PC-9 (cell line): ENCODE results near the gene ZNF563.

ENCODE experiments used
- EZH2 ChIP-seq: fragments of 200-600 bp; sonication (generic); IDR thresholded peaks from 2 replicates; pipeline ENCODE4 v1.8.0; 2017; ENCODE audit warnings: antibody characterized with exemption, low read depth
- TF ChIP-seq, protein P1 (sequence below): fragments of 200-600 bp; sonication (generic); conservative IDR thresholded peaks from 2 replicates; pipeline ENCODE4 v1.6.1; 2017; ENCODE audit warnings: mixed run types, antibody characterized with exemption, mild to moderate bottlenecking, moderate library complexity

DNA sequence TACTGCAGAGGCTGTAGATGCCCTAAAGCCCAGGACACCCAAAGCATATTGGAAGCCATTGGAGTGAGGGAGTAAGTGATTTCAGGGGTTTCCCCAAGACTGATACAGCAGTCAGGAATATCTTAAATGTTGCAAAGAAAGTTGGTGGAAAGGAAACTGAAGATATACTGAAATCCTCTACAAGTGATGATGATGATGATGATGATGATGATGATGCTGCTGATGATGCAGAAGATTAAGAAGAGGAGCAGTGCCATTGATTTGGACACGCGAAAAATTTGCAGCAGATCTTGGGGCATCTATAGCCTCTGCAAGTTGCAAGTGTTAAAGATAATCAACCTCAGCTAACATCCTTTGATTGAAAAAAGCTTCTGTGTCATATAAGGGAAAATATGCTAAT lies 62.6 kb downstream of the ZNF563 start:
- TF ChIP-seq, protein P1, sequence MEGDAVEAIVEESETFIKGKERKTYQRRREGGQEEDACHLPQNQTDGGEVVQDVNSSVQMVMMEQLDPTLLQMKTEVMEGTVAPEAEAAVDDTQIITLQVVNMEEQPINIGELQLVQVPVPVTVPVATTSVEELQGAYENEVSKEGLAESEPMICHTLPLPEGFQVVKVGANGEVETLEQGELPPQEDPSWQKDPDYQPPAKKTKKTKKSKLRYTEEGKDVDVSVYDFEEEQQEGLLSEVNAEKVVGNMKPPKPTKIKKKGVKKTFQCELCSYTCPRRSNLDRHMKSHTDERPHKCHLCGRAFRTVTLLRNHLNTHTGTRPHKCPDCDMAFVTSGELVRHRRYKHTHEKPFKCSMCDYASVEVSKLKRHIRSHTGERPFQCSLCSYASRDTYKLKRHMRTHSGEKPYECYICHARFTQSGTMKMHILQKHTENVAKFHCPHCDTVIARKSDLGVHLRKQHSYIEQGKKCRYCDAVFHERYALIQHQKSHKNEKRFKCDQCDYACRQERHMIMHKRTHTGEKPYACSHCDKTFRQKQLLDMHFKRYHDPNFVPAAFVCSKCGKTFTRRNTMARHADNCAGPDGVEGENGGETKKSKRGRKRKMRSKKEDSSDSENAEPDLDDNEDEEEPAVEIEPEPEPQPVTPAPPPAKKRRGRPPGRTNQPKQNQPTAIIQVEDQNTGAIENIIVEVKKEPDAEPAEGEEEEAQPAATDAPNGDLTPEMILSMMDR: no peak
- no peak for TF ChIP-seq EZH2
